IMR-90 (cell line): Measurements from ENCODE around the gene DUOX2. TPM values are rescaled to one million over a fixed set of nuclear protein-coding genes. Genes with fewer than 3 reads are reported as not detected.
"Not testable (repeated sequence)": the region's sequence is repeated elsewhere in the genome, so short reads cannot be mapped to it uniquely, and the experiment has no call there.

Experiments
- ATAC-seq: fragments of 200-7000 bp; cut with Tn5 transposase; 2 replicates; pipeline ENCODE4 v1.9.1; 2020; ENCODE audit warnings: low read depth, mild to moderate bottlenecking, moderate library complexity
- BruUV-seq: library from RNA; stranded (reverse); fragments of 400-500 nt; replicated peaks from 2 replicates; lab custom pipeline; 2021; lab: Mats Ljungman, UMichigan
- CTCF ChIA-PET: fragments of 300-600 bp; formaldehyde crosslinking; extraction: SDS; loops from one replicate; lab custom pipeline; 2021; ENCODE audit warnings: antibody characterized with exemption; lab: Yijun Ruan, JAX
- POLR2A ChIA-PET: fragments of 300-600 bp; sonication (Branson Sonifier 250); formaldehyde crosslinking; loops from one replicate; lab custom pipeline; 2022; ENCODE audit warnings: antibody characterized with exemption; ENCODE audit not compliant: unreplicated experiment; lab: Charles Lee
- DNase-seq: peaks from one replicate; pipeline ENCODE4 v3.0.0; 2013
- H2AFZ ChIP-seq: replicated peaks from 2 replicates; pipeline ENCODE3; 2013; ENCODE audit warnings: low read length, mild to moderate bottlenecking; ENCODE audit not compliant: poor library complexity
- H2AK5ac ChIP-seq: 2 replicates; pipeline ENCODE4 v1.6.1; 2013; ENCODE audit warnings: low read depth, low read length, inconsistent platforms
- H2AK9ac ChIP-seq: replicated peaks from 2 replicates; pipeline ENCODE3; 2013; ENCODE audit warnings: mild to moderate bottlenecking, low read depth, low read length, moderate library complexity; ENCODE audit not compliant: poor library complexity
- H2BK120ac ChIP-seq: 2 replicates; pipeline ENCODE4 v1.6.1; 2013; ENCODE audit warnings: low read depth, low read length, inconsistent platforms
- H2BK15ac ChIP-seq: 3 replicates; pipeline ENCODE4 v1.6.1; 2013; ENCODE audit warnings: low read depth, low read length, inconsistent platforms
- H2BK20ac ChIP-seq: 2 replicates; pipeline ENCODE4 v1.6.1; 2013; ENCODE audit warnings: low read depth, mild to moderate bottlenecking, inconsistent platforms, low read length, moderate library complexity
- H2BK5ac ChIP-seq: 2 replicates; pipeline ENCODE4 v1.6.1; 2013; ENCODE audit warnings: mild to moderate bottlenecking, low read depth, low read length, inconsistent platforms; ENCODE audit not compliant: poor library complexity, severe bottlenecking
- H3K14ac ChIP-seq: replicated peaks from 2 replicates; pipeline ENCODE4 v1.6.1; 2013; ENCODE audit warnings: low read depth, low read length, inconsistent platforms
- H3K18ac ChIP-seq: 2 replicates; pipeline ENCODE4 v1.6.1; 2013; ENCODE audit warnings: low read depth, low read length, control low read depth
- H3K23ac ChIP-seq: 2 replicates; pipeline ENCODE4 v1.6.1; 2013; ENCODE audit warnings: low read depth, low read length, inconsistent platforms
- H3K27ac ChIP-seq: 2 replicates; pipeline ENCODE4 v1.5.1; 2013; ENCODE audit warnings: mild to moderate bottlenecking, control low read depth, low read length; ENCODE audit not compliant: insufficient read depth
- H3K27me3 ChIP-seq: 2 replicates; pipeline ENCODE4 v1.6.1; 2013; ENCODE audit warnings: low read length; ENCODE audit not compliant: control insufficient read depth, insufficient read depth
- H3K36me3 ChIP-seq: 2 replicates; pipeline ENCODE4 v1.6.1; 2013; ENCODE audit warnings: low read length, mixed read lengths; ENCODE audit not compliant: control insufficient read depth, insufficient read depth
- H3K4ac ChIP-seq: 2 replicates; pipeline ENCODE4 v1.6.1; 2013; ENCODE audit warnings: low read depth, low read length, inconsistent platforms
- H3K4me1 ChIP-seq: 2 replicates; pipeline ENCODE4 v1.6.1; 2013; ENCODE audit warnings: low read length, mixed read lengths; ENCODE audit not compliant: control insufficient read depth, insufficient read depth
- H3K4me2 ChIP-seq: 2 replicates; pipeline ENCODE4 v1.6.1; 2013; ENCODE audit warnings: low read depth, mild to moderate bottlenecking, control low read depth, low read length, moderate library complexity
- H3K4me3 ChIP-seq: 2 replicates; pipeline ENCODE4 v1.5.1; 2013; ENCODE audit warnings: low read depth, mild to moderate bottlenecking, control low read depth, low read length, moderate library complexity; ENCODE audit not compliant: insufficient read depth
- H3K56ac ChIP-seq: 2 replicates; pipeline ENCODE4 v1.6.1; 2013; ENCODE audit warnings: low read length, inconsistent platforms; ENCODE audit not compliant: insufficient read depth; ENCODE audit errors: extremely low read depth
- H3K79me1 ChIP-seq, 2 experiments: 2 replicates each; pipeline ENCODE4 v1.6.1; 2013; ENCODE audit warnings: low read length in 2 of 2, inconsistent platforms in 1 of 2, low read depth in 1 of 2
- H3K9ac ChIP-seq: 2 replicates; pipeline ENCODE4 v1.6.1; 2013; ENCODE audit warnings: low read depth, low read length, control low read depth
- H3K9me1 ChIP-seq: 2 replicates; pipeline ENCODE4 v1.6.1; 2013; ENCODE audit warnings: low read length, inconsistent platforms; ENCODE audit not compliant: insufficient read depth
- H3K9me3 ChIP-seq: 2 replicates; pipeline ENCODE4 v1.6.1; 2013; ENCODE audit warnings: low read length; ENCODE audit not compliant: control insufficient read depth, insufficient read depth
- H4K20me1 ChIP-seq: 2 replicates; pipeline ENCODE4 v1.6.1; 2013; ENCODE audit warnings: low read length, inconsistent platforms; ENCODE audit not compliant: insufficient read depth
- H4K5ac ChIP-seq: 2 replicates; pipeline ENCODE4 v1.6.1; 2013; ENCODE audit warnings: mild to moderate bottlenecking, low read depth, low read length, control low read depth
- H4K8ac ChIP-seq, 2 experiments: 2 replicates each; pipeline ENCODE4 v1.6.1; 2013; ENCODE audit warnings: low read depth in 2 of 2, low read length in 2 of 2, control low read depth in 1 of 2, inconsistent platforms in 1 of 2
- H4K91ac ChIP-seq: 2 replicates; pipeline ENCODE4 v1.6.1; 2013; ENCODE audit warnings: low read depth, low read length, inconsistent platforms; ENCODE audit not compliant: insufficient read depth
- WGBS, 2 experiments: methylation state at CpG; one replicate each; pipeline versions ENCODE4 v1.1.5 to v1.1.7; 2013; ENCODE audit warnings: missing lambda C conversion rate in 2 of 2; ENCODE audit not compliant: insufficient read length in 1 of 2; ENCODE audit errors: extremely low coverage in 2 of 2; 5-methylcytosine and 5-hydroxymethylcytosine counted together
- dilution Hi-C: fragments of 300-500 bp; cut with HindIII; formaldehyde crosslinking; loops from one replicate; pipeline ENCODE4 v1.14.3; 2018; ENCODE audit warnings: low sequenced_read_pairs; ENCODE audit not compliant: unreplicated experiment
- in situ Hi-C: fragments of 300-500 bp; cut with MboI; formaldehyde crosslinking; loops from 3 replicates; pipeline ENCODE4 v1.14.3; 2019; ENCODE audit warnings: low sequenced_read_pairs, inconsistent platforms, mixed read lengths
- intact Hi-C: fragments of 100-400 bp; cut with micrococcal nuclease; formaldehyde crosslinking; loops from 2 replicates; pipeline ENCODE4 v1.10.0; 2022
- polyA plus RNA-seq, 3 experiments: library from polyadenylated mRNA; depleted of rRNA; stranded (reverse); fragments of >200 nt; gene quantifications; 2 replicates each; pipeline ENCODE4 v1.2.3, GENCODE V29; 2012; ENCODE audit warnings: low replicate concordance in 1 of 3
- total RNA-seq: library from RNA; depleted of rRNA; stranded (reverse); fragments of >200 nt; gene quantifications from 2 replicates; pipeline ENCODE4 v1.2.3, GENCODE V29; 2012

Gene DUOX2
- total and polyA plus RNA-seq, 2 of the 4 experiments (the other 2 are of a cell fraction): not detected

DNA sequence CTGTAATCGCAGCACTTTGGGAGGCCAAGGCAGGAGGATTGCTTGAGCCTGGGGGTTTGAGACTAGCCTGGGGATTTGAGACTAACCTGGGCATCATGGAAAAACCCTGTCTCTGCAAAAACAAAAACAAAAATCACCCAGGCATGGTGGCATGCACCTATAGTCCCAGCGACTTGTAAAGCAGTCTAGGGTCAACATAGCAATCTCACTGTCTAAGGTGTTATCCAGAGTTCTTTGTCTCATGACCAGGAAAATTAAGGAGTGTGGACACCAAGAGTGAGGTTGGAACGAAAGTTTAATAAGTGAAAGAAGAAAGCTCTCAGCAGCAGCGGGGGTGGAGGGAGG lies 65.6 kb downstream of the DUOX2 start:
- H2BK20ac ChIP-seq, ATAC-seq, H2BK5ac ChIP-seq, H3K9me1 ChIP-seq, H3K79me1 ChIP-seq, H3K4me3 ChIP-seq, H2AFZ ChIP-seq, H3K27ac ChIP-seq, H3K4ac ChIP-seq, H3K23ac ChIP-seq, BruUV-seq, POLR2A ChIA-PET, H4K20me1 ChIP-seq, H3K4me1 ChIP-seq, H4K91ac ChIP-seq, H2BK120ac ChIP-seq, H3K14ac ChIP-seq, H4K8ac ChIP-seq, H2AK9ac ChIP-seq, H3K9ac ChIP-seq, H2BK15ac ChIP-seq, H2AK5ac ChIP-seq, H3K18ac ChIP-seq, H3K4me2 ChIP-seq, DNase-seq, dilution Hi-C loops, H3K56ac ChIP-seq, CTCF ChIA-PET, H3K27me3 ChIP-seq, H3K9me3 ChIP-seq, intact Hi-C loops, in situ Hi-C loops, H4K5ac ChIP-seq: not testable (repeated sequence)
- peaks cover 10% of the 10 kb centered on the region for H3K36me3 ChIP-seq
- no CpG with 5 or more reads among the region's 4 CpGs for WGBS, 2 experiments

DNA sequence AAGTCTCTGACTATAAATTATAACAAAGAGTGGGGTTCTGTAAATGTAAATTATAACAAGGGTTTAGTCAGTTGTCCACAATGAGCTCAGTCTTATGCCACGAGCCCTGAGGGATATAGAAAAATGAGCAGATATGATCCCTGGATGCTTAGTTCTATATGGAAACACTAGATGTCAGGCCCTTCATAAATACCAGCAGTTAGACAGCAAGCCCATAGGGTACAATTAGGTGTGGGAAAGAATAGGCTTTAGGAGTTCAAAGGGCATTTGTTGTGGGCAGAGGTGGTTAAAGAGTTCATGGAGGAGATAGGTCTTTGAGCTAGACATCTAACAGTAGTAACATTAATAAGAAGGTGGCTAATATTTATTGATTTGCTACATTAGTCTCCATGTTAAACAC lies 69.7 kb downstream of the DUOX2 start:
- H2BK5ac ChIP-seq, intact Hi-C loops, H2BK120ac ChIP-seq, CTCF ChIA-PET, H2BK15ac ChIP-seq, BruUV-seq, H3K4me3 ChIP-seq, H3K9me3 ChIP-seq, DNase-seq, H3K56ac ChIP-seq, H4K20me1 ChIP-seq, H2AK9ac ChIP-seq, H3K9ac ChIP-seq, H2AK5ac ChIP-seq, POLR2A ChIA-PET, H3K18ac ChIP-seq, H3K14ac ChIP-seq, H2AFZ ChIP-seq, H3K79me1 ChIP-seq, H3K23ac ChIP-seq, H3K4me2 ChIP-seq, H3K4me1 ChIP-seq, H3K27ac ChIP-seq, H3K27me3 ChIP-seq, H4K91ac ChIP-seq, dilution Hi-C loops, H2BK20ac ChIP-seq, H4K8ac ChIP-seq, H4K5ac ChIP-seq, ATAC-seq, in situ Hi-C loops, H3K36me3 ChIP-seq, H3K9me1 ChIP-seq, H3K4ac ChIP-seq: not testable (repeated sequence)
- WGBS, 2 experiments: no CpG with 5 or more reads among the region's 1 CpG
